DMS153 treated with DMSO at 0.1 percent for 48 hours (cell line): ENCODE results near the gene C19orf73.

ENCODE experiments used
- DNase-seq: peaks from one replicate; lab custom pipeline; 2025; ENCODE audit not compliant: unreplicated experiment; lab: John Stamatoyannopoulos, UW

Gene C19orf73

DNA sequence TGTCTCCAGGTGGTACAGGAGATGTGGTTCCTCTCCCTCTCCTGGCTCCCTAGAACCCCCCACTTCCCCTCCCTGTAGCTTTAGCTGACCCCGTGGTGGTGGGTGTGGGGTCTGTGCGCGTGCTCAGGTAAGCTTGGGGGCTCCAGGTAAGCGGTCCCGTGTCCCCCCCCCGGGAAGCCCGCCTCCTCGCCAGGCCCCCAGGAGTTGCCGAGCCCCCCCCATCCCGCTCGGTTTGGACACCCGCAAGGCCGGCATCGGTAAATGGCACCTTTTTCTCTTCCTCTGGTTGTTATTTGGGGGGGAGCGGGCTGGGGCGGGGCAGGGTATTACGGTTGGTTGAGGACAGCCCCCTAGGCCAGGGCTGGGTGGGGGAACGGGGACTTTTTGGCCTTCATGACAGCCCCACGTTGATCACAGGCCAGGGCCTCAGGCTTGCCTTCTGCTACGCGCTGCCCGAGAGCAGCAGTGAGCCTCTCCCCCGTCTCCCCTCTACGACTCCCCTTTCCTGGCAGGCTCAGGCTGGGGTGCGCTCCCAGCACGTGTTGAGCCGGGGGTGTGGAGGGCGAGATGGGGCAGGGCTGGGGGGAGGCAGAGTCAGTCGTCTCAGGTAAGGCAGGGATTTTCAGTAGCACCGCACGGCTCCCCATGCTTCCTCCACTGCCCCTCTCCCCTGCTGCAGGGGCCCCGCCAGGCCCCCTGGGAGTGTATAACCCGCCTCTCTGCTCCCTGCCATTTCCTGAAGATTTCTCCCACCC is 15.4 kb downstream of the C19orf73 start:
- DNase-seq, result no peak

DNA sequence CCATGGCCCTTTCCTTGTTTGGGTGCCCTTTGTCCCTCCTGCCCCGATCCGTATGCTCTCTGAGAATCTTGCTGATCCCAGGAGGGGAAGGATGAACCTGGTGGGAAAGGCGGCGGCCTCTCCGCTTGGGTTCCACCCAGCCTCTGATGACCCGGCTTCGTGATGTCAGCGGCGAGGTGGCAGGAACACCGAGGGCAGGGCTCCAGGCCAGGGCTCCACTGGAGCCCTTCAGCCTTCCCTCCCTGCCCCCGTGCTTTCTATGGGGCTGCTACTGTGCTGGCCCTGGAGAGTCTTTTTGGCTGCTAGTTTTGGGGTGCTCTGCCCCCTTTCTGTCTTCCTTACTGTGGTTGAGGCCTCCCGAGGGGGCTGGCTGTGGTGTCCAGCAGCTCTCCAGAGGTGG is 16.6 kb downstream of the C19orf73 start:
- DNase-seq, result no peak

DNA sequence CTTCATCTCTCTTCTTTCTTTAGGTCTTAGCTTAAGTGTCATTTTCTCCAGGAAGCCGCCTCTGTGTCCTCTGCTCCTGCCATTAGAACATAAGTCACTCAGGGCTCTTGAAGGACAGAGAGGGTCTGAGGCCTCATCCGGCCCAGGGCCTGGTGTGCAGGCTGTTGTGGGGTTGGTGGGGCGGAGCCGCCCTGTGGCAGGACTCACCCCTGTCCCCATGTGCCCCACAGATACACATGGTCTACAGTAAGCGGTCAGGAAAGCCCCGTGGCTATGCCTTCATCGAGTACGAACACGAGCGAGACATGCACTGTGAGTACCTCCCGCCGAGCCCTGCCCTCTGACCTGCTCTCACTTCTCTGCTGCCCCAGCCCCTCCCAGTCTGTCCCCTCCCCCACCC is 17.8 kb downstream of the C19orf73 start:
- DNase-seq, result no peak

DNA sequence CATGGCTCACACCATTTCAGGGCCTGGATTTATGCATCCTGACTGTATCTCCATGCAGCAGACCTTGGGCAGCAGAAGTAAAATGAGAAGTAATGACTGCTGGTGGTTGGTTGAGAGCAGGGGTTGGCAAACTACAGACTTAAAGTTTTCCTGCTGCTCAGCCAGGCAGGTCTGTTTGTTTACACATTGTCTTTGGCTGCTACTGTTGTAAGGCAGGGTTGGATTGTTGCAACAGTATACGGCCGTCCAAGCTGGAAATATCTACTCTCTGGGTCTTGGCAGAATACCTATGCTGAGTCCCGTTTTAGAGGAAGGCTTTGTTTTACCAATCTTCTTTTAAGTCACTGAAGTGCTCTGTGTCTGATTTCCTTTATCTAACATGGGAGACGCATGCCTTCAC is 20.1 kb downstream of the C19orf73 start:
- DNase-seq, result no peak

DNA sequence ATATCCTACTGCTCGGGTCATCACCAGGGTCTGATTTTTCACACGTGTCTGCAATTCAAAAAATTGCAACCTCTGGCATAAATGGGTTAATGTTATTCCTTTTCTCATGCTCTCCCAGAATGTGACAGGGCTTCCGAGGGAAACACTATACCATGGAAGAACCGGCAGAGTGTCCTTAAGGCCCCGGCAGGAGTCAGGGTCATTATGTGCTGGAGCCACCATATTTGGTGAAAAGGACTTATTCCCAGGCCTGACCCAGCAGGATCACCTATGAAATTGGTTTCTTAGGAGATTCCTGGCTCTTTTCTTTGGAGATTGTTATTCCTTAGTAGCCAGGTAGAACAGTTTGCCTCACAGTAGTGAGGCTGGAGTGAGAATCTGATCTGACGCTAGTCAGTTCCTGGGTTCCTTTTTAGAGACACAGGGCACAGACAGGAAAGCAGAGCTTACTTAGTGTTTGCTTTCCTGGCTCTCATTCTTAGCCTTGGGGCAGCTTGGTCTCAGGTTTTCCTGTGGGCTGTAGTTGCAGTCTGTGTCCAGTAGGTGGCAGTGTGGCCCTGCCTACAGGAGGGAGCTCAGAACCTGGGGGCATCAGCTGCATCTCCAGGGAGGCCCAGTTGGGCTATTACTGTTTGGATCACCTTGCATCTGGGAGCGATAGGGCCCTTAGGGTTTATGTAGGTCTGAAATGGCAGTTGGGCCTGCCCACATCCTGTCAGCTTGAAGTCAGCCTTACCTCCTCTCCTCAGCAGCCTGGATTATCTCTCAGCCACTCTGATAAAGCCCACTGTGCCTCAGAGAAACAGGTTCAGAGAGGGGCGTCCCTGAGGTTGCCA is 21.3 kb downstream of the C19orf73 start:
- peak; percentile 64 for DNase-seq

DNA sequence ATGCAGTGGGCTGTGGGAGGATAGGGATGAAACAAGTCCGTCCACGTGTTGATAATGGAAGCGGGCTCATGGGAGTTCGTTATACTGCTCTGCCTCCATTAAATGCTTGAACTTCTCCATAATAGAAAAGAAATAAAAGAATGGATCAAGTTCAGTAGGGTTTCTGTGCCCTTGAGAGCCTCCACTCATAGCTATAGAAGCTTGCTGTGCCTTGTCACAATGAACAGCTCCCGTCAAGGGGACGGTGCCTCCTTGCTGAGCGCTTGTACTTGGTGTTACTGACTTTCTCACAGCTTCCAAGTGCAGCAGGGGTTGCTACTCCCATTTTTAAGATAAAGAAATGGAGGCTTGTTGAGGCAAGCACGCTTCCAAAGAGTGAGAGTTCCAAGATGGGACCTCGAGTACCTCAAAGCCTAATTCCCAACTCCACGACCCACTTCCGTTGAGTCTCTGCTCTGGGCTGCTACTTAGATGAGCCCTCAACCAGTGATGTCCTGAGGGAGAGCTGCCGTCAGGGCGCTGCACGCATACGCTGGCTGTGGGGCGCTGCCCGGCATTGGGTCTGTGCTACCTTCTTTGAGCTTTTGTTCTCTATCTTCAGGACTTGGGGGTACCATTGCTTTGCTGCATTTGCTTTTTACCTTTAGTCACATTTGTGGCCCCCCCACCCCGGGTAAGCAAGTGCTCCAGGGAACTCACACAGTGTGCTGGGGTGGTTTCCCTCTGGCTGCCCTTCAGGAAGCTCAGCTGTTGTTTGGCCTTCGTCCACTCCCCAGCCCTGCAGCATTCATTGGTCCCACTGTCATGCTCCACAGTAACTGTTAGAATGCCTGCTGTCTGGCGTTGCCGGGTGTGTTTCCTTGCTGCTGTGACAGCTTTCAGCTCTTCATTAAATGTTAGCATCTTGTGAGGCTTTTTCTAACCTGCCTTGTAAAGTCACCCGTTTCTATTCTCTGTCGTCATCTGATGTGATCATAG is 24.1 kb downstream of the C19orf73 start:
- no peak for DNase-seq

DNA sequence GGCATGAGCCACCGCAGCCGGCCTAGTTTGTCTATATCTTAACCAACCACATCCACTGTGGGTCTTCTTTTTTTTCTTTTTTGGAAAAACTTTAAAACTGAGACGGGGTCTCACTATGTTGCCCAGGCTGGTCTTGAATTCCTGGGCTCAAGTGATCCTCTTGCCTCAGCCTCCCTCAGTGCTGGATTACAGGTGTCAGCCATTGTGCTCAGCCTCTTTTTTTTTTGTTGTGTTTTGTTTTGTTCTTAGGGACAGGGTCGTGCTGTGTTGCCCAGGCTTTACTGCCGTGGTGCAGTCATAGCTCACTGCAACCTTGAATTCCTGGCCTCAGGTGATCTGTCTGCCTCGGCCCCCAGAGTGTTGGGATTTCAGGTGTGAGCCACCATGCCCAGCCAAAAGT is 26.3 kb downstream of the C19orf73 start:
- DNase-seq, result no peak

DNA sequence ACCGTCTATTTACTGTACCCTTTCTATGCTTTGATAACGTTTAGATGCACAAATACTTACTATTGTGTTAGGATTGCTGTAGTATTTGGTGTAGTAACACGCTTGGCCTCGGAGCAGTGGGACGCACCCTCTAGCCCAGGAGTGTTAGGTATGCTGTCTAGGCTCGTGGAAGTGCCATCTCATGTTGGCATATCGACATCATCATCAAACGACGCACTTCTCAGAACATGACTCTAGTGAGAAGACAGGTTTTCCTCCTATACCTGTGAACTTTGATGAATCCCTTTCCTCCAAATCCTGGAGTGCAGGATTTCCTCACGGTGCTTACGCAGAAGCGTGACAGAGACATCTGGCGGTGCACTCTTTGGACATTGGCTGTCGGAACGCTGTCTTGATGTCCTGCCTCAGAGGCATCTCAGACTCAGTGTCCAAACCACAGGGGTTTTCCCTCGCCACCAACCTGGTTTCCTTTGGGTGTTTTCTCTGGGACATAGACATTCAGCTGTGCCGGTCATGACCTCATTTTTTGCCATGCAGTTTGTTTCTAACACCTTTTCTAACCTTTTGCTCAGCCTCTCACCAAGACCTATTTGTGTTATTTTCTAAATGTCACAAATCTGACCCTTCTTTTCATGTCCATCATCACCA is 27.4 kb downstream of the C19orf73 start:
- DNase-seq, result no peak

DNA sequence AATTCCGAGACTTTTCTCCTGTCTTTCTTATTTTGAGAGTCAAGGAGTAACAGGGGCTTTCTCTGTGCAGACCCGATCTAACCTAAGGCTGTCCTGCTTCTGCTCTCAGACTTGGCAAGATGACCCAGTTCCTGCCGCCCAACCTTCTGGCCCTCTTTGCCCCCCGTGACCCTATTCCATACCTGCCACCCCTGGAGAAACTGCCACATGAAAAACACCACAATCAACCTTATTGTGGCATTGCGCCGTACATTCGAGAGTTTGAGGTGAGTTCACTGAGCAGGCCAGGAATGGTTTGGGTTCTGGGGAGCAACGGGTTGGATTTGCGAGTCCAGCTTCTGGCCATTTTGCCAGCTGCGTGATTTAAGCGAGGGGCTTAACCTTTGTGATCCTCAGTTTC is 32.6 kb downstream of the C19orf73 start:
- no peak for DNase-seq

DNA sequence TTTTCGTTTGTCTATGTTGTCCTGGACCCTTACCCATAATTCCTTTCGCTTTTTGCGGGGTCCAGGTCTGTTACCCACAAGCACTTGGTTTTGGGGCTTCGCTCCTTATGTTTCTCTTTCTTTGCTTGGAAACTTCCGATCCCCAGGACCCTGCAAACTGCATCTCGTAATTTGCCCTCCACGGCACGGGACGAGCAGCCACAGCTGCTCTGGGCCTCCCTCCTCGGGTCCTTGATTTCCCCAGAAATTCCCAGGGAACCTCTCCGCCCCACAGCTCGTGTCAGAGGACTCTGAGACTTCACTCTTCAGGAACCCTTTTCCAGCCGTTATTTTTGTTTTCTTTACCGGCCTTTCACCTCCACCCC is 33.1 kb downstream of the C19orf73 start:
- DNase-seq, result no peak

DNA sequence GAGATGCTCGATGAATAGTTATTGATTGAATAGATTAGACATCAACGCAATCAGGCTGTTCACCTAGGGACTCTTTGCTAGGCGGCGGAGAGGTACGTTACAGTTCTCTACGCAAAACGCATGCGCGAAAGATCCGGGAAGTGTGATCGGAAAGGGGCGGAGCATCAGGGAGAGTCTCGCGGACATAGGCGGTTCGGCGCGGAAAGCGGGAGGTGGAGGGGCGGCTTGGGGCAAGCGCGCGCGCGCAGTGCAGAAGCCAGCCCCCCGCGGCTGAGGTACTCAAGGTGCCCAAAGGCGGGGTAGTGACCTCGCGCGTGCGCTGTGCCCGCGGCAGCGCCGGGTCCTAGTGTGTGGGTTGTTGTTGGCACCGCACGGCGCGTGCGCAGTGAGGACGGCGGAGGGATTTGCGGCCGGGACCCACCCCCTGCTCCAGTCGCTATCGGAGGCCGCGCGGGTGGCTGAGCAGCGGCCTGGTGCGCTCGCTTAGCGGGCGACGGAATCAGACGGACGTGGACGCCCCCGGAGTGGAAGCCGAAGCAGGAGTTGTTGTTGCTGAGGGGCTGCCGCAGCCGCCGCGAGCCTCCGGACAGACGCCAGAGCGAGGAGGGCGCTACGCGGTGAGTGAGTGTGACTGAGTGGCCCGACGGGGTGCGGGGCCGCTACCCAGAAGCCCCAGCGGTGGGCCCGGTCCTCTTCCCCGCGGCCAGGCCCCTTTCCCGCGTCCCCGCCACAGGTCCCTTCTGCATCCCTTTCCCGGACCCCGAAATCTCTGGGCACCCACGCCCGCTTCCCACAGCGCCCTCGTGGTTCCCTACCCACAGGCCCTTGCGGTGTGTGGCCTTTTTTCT is 33.7 kb downstream of the C19orf73 start, which contains the start of gene SNRNP70:
Gene SNRNP70, plus strand, starts transcription at position 432 of the 848 bp plus-strand sequence. CDS start 964 bp downstream, outside the sequence.
- DNase-seq, result peak; percentile 97

DNA sequence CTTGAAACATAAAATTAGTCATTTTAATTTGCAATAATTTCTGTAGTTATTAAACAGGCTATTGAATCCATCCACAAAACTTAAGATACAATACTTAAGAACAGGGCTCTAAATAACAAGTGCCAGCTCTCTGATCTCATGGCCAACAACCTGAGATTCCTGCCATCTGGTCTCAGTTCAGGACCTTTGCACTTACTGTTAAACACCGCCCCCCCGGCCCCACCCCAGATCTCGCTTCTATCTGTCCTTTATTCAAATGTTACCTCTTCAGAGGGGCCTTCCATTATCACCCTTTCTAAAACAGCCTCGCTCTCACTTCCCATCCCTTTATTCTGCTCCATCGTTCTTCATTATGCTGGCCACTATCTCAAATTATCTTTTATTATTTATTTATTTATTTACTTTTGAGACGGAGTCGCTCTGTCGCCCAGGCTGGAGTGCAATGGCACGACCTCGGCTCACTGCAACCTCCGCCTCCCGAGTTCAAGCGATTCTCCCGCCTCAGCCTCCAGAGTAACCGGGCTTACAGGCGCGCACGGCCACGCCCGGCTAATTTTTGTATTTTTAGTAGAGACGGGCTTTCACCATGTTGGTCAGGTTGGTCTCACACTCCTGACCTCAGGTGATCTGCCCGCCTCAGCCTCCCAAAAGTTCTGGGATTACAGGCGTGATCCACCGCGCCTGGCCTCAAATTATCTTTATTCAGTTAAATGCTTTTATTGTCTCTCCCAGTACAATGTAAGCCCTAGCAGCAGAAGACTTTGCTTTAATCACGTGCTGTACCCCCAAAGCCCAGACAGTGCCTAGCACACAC is 34.5 kb downstream of the C19orf73 start:
- DNase-seq, result no peak

DNA sequence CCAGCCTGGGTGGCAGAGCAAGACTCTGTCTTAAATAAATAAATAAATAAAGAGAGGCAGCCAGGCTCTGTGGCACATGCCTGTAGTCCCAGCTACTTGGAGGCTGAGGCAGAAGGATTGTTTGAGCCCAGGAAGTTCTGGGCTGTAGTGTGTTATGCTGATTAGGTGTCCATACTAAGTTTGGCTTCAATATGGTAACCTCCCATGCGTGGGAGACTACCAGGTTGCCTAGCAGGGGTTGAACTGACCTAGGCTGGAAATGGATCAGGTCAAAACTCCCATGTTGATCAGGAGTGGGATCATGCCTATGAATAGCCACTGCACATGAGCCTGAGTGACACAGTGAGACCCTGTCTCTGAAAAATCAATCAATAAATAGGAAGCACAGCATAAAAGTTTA is 37.7 kb downstream of the C19orf73 start:
- no peak for DNase-seq

DNA sequence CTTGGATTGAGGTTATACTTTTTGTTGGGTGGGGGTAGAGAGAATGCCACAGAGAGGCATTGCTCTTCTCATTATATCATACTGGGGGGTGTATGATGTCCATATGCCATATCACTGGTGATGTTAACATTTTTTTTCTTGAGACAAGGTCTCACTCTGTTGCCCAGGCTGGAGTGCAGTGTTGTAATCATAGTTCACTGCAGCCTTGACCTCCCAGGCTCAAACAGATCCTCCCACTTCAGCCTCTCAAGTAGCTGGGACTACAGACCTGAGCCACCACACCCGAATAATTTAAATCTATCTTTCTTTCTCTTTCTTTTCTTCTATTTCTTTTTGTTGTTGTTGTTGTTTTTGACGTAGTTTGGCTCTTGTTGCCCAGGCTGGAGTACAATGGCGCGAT is 38.6 kb downstream of the C19orf73 start:
- no peak for DNase-seq

DNA sequence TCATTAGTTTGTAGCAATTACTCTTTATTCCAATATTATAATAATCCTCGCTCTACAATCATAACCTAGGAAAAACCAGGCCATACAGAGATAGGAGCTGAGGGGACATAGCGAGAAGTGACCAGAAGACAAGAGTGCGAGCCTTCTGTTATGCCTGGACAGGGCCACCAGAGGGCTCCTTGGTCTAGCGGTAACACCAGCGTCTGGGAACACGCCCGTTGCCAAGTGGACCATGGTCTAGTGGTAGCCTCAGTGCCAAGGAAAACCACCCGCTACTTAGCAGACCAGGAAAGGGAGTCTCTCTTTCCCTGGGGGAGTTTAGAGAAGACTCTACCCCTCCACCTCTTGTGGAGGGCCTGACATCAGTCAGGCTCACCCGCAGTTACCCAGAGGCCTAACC is 44.1 kb downstream of the C19orf73 start:
- peak; percentile 14 for DNase-seq

DNA sequence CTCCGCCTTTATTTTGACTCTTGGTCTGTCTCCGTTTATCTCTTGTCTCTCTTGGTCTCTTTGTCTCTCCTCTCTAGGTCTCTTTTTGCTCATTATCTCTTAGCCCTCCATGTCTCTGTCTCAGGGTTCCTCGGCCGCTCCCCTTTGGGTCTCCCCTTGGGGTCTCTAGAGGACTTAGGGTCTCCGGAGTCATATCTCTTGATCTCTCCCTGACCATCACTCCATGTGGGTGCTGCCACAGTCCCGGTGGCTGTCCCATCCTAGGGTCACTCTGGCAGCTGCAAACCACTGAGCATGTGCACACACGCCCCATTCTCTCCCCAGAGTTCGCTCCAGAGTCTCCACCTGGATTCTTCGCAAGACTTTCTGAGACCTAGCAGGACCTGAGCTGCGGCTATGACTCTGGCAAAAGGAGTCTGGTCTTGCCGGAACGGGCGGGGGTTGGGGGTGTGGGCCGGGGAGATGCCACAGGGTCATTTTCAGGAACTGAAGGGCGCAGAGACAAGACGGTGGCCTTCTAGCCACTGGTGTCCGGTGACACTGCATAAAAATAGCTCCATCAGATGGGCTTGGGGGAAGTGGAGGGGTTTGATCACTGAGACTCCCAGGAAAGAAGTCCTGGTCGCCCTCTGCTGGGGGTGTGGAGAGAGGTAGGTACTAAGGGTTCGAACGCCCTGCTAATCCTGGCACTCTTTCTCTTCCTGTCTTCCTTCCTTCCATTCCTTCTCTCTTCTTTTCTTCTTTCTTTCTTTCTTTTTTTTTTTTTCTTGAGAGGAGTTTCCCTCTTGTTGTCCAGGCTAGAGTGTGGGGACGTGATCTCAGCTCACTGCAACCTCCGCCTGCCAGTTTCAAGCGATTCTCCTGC is 45.2 kb downstream of the C19orf73 start:
- no peak for DNase-seq

DNA sequence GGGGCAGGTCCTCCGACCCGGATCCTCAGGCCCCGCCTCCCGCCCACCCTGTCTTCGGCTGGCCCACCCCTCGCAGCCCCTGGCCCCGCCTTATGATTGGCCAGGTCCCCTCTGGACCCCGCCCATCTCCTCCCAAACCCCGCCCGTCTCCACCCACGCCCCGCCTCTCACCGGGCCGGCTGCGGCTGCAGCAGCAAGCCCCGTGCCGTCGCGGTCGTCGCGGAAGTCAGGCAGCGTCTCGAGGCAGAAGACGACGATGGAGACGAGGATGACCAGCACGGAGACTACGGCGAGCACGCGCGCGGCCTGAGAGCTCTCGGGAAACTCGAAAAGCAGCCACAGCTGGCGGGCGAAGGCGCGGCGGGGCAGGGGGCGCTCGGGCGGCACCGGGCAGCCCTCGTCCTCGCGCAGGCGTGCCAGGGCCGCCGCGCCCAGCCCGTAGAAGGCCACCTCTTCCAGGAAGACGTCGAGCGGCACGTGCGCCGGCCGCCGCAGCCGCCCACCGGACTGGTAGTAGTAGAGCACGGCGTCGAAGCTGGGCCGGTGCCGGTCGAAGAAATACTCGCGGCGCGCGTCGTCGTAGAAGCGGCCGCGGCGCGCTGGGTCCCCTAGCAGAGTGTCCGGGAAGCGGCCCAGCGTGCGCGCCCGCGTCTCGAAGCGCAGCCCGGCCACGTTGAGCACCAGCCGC is 46.9 kb downstream of the C19orf73 start:
- no peak for DNase-seq
